GM21390 (cell line): ENCODE results near the gene PRLR.

Experiments
- ATAC-seq: cut with Tn5 transposase; IDR thresholded peaks from one replicate; pipeline ENCODE4 v1.9.1; 2021; ENCODE audit not compliant: unreplicated experiment

The PRLR gene

GRCh38 chr5:35009657-35010056 lies 220.6 kb downstream of the PRLR start:
- no peak for ATAC-seq

- ATAC-seq, result no peak
Observed at GRCh38 chr5:35009019-35009418, 221.3 kb downstream of the PRLR start.

GRCh38 chr5:35004771-35005170 lies 225.5 kb downstream of the PRLR start:
- ATAC-seq, result no peak

- no peak for ATAC-seq
Observed at GRCh38 chr5:35004200-35004599, 226.1 kb downstream of the PRLR start.

GRCh38 chr5:35003018-35003957 lies 227.0 kb downstream of the PRLR start:
- ATAC-seq, result peak; percentile 76

GRCh38 chr5:35002459-35002858 lies 227.8 kb downstream of the PRLR start:
- ATAC-seq, result no peak

GRCh38 chr5:35001842-35002241 lies 228.4 kb downstream of the PRLR start:
- no peak for ATAC-seq
